ENCODE results near the gene TRAPPC3L. TPM values are rescaled to one million over a fixed set of nuclear protein-coding genes. Genes with fewer than 3 reads are reported as not detected.

TRAPPC3L gene
- total and polyA plus RNA-seq, 2 of the 13 experiments (the other 11 are each of a cell fraction or from before 2014, with no cell fraction given): not detected

DNA sequence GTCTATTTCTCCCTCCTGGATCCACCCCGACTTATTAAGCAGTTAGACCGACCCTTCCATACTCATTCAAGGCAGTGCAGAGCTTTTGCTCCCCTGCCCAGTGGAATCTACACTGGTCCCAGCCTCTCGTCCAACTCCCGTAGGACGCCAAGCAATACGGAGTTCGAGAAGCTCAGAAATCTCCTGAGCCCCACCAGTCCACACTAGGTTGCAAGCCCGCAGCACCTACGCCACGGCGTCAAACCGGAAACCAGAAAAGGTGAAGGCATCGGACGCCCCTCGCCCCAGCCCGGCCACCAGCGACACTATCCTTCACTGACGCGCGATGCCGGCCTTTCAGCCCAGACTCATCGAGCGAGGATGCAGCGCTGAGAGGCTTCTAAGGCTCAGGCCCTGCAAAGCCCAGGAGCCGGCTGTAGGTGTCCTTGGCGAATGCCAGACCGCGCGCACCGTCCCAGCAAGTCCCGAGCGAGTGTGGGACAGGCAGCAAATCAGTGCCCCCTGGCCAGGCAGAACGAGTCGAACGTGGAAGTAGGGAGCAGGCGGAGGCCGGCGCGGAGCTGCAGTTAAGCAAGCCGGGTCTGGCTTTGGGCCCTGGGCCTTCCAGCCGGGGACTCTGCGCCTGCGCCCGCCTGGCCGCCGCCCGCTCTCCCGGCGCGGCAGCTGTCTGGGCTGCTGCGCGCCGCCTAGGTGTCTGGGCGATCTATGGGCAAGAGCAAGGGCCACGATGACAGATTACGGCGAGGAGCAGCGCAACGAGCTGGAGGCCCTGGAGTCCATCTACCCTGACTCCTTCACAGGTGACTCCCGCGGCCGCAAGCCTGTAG lies 25.6 kb upstream of the TRAPPC3L start, which contains the start of gene RWDD1 (continued):
- TF ChIP-seq, protein P1, sequence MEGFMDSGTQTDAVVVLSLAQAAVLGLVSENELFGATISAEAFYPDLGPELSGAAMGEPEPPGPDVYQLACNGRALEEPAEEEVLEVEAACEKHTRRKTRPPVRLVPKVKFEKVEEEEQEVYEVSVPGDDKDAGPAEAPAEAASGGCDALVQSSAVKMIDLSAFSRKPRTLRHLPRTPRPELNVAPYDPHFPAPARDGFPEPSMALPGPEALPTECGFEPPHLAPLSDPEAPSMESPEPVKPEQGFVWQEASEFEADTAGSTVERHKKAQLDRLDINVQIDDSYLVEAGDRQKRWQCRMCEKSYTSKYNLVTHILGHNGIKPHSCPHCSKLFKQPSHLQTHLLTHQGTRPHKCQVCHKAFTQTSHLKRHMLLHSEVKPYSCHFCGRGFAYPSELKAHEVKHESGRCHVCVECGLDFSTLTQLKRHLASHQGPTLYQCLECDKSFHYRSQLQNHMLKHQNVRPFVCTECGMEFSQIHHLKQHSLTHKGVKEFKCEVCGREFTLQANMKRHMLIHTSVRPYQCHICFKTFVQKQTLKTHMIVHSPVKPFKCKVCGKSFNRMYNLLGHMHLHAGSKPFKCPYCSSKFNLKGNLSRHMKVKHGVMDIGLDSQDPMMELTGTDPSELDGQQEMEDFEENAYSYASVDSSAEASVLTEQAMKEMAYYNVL (CRISPR knock-in tag; IDR thresholded peaks at IDR 0.05; ENCODE audit: borderline replicate concordance): peak; percentile 97
- TF ChIP-seq SIN3B (IDR thresholded peaks at IDR 0.05; ENCODE audit: low read length) (peak; percentile 83), NRL (CRISPR knock-in tag; IDR thresholded peaks at IDR 0.05; ENCODE audit: borderline replicate concordance) (peak; percentile 56; the same call in 1 of the 2 replicates), ZSCAN30 (CRISPR knock-in tag; IDR thresholded peaks at IDR 0.05) (peak; percentile 99), ZSCAN21 (CRISPR knock-in tag; IDR thresholded peaks at IDR 0.05; ENCODE audit: borderline replicate concordance) (peak; percentile 95), ZNF550 (CRISPR knock-in tag; IDR thresholded peaks at IDR 0.05; ENCODE audit: borderline replicate concordance) (peak; percentile 40; the same call in 1 of the 2 replicates), FOXK2 (IDR thresholded peaks at IDR 0.05) (peak; percentile 84; the same call in 1 of the 2 replicates), ARNTL (CRISPR knock-in tag; IDR thresholded peaks at IDR 0.05) (peak; percentile 65), ZC3H13 (CRISPR knock-in tag; IDR thresholded peaks at IDR 0.05) (no peak; the same call in 1 of the 2 replicates), ZNF709 (CRISPR knock-in tag; IDR thresholded peaks at IDR 0.05) (peak; percentile 95), EED (CRISPR knock-in tag; IDR thresholded peaks at IDR 0.05) (peak; percentile 91), SAP130 (CRISPR knock-in tag; IDR thresholded peaks at IDR 0.05; ENCODE audit: low read depth) (peak; percentile 99), ISX (CRISPR knock-in tag; conservative IDR thresholded peaks at IDR 0.05) (no peak; the same call in none of the 2 replicates)
- TF ChIP-seq, protein P2, sequence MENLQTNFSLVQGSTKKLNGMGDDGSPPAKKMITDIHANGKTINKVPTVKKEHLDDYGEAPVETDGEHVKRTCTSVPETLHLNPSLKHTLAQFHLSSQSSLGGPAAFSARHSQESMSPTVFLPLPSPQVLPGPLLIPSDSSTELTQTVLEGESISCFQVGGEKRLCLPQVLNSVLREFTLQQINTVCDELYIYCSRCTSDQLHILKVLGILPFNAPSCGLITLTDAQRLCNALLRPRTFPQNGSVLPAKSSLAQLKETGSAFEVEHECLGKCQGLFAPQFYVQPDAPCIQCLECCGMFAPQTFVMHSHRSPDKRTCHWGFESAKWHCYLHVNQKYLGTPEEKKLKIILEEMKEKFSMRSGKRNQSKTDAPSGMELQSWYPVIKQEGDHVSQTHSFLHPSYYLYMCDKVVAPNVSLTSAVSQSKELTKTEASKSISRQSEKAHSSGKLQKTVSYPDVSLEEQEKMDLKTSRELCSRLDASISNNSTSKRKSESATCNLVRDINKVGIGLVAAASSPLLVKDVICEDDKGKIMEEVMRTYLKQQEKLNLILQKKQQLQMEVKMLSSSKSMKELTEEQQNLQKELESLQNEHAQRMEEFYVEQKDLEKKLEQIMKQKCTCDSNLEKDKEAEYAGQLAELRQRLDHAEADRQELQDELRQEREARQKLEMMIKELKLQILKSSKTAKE (CRISPR knock-in tag; IDR thresholded peaks at IDR 0.05; ENCODE audit: borderline replicate concordance): peak; percentile 83
- TF ChIP-seq, protein P3, sequence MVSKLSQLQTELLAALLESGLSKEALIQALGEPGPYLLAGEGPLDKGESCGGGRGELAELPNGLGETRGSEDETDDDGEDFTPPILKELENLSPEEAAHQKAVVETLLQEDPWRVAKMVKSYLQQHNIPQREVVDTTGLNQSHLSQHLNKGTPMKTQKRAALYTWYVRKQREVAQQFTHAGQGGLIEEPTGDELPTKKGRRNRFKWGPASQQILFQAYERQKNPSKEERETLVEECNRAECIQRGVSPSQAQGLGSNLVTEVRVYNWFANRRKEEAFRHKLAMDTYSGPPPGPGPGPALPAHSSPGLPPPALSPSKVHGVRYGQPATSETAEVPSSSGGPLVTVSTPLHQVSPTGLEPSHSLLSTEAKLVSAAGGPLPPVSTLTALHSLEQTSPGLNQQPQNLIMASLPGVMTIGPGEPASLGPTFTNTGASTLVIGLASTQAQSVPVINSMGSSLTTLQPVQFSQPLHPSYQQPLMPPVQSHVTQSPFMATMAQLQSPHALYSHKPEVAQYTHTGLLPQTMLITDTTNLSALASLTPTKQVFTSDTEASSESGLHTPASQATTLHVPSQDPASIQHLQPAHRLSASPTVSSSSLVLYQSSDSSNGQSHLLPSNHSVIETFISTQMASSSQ (IDR thresholded peaks at IDR 0.05; ENCODE audit: low read depth): peak; percentile 67
- TF ChIP-seq, protein P3 (CRISPR knock-in tag; IDR thresholded peaks at IDR 0.05; ENCODE audit: borderline replicate concordance): peak; percentile 92; the same call in 1 of the 2 replicates
- TF ChIP-seq, protein P4, sequence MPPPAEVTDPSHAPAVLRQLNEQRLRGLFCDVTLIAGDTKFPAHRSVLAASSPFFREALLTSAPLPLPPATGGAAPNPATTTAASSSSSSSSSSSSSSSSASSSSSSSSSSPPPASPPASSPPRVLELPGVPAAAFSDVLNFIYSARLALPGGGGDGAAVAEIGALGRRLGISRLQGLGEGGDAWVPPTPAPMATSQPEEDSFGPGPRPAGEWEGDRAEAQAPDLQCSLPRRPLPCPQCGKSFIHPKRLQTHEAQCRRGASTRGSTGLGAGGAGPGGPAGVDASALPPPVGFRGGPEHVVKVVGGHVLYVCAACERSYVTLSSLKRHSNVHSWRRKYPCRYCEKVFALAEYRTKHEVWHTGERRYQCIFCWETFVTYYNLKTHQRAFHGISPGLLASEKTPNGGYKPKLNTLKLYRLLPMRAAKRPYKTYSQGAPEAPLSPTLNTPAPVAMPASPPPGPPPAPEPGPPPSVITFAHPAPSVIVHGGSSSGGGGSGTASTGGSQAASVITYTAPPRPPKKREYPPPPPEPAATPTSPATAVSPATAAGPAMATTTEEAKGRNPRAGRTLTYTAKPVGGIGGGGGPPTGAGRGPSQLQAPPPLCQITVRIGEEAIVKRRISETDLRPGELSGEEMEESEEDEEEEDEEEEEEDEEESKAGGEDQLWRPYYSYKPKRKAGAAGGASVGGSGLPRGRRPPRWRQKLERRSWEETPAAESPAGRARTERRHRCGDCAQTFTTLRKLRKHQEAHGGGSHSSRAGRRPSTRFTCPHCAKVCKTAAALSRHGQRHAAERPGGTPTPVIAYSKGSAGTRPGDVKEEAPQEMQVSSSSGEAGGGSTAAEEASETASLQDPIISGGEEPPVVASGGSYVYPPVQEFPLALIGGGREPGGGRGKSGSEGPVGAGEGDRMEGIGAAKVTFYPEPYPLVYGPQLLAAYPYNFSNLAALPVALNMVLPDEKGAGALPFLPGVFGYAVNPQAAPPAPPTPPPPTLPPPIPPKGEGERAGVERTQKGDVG (CRISPR knock-in tag; IDR thresholded peaks at IDR 0.05; ENCODE audit: borderline replicate concordance): peak; percentile 96

Measured in HepG2 (cell line).